HG03103 (cell line): ENCODE results near the gene ZNF135.

ENCODE experiments used
- ATAC-seq: cut with Tn5 transposase; IDR thresholded peaks from one replicate; pipeline ENCODE4 v1.9.1; 2021; ENCODE audit warnings: low read depth; ENCODE audit not compliant: unreplicated experiment

ZNF135 gene

DNA sequence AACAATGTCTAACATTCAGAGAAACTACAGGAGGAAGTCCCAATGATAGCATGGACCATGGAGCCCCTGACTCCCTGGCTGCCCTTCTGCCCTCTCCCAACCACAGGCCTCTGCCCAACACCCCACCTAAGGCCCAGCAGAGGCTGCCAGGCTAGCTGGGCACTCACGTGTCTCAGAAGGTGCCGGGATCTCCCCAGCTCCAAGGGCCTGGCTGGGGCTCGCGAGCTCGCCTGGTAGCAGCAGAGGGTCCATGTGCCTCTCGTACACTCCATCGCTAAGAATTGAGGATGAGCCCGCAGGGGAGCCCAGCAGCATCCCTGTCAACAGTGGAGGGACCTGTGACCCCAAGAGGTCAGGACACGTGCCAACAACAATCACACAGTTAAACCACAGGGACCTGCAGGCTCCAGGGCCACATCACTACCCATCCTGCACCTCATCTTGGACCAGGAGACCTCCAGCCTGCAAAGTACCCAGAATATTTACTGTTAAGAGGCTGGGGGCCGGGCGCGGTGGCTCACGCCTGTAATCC is 29.5 kb downstream of the ZNF135 start:
- ATAC-seq: no peak

- ATAC-seq: no peak
These were observed 30.8 kb downstream of the ZNF135 start for GRCh38 chr19:58089846-58090245.

GRCh38 chr19:58091251-58091995 is 32.3 kb downstream of the ZNF135 start:
- ATAC-seq: no peak

DNA sequence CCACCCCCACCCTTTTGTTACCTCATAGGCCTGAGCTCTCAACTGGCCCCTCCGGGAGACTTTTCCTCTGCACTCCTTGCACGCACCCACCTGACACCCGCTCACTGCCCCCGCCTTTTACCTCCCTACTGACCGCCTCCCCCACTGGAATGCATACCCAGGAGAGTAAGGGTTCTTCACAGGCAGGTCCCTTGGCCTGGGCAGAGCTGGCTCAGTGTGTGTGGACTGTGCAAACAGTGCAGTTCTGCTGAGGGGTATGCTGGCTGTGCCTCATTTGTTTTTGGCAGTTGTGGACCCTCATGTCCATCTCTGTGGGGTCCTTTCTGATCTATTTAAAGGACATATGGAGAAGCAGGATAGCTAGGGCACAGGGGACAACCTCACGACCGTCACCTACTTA is 34.0 kb downstream of the ZNF135 start:
- ATAC-seq: no peak

GRCh38 chr19:58095328-58095727 is 36.2 kb downstream of the ZNF135 start:
- no peak for ATAC-seq

- ATAC-seq: no peak
These were observed 37.8 kb downstream of the ZNF135 start for GRCh38 chr19:58096884-58097283.

DNA sequence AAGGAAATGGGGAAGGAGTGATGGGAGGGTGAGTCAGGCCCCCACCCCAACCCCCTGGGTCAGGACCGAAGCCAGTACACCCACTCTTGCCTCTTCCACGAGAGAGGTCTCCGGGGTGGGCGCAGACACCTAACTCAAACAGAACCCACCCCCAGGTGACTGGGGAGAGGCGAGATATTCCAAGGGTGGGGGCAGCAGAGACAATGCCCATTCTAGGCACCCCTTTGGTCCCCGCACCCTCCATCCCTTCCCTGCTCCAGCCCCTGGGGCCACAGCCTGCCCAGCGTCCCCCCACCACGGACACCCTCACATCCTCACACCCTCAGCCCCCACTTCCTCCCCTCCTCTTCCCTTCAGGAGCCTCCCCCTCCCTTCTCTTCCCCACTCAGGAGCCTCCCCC is 38.3 kb downstream of the ZNF135 start:
- ATAC-seq: no peak

DNA sequence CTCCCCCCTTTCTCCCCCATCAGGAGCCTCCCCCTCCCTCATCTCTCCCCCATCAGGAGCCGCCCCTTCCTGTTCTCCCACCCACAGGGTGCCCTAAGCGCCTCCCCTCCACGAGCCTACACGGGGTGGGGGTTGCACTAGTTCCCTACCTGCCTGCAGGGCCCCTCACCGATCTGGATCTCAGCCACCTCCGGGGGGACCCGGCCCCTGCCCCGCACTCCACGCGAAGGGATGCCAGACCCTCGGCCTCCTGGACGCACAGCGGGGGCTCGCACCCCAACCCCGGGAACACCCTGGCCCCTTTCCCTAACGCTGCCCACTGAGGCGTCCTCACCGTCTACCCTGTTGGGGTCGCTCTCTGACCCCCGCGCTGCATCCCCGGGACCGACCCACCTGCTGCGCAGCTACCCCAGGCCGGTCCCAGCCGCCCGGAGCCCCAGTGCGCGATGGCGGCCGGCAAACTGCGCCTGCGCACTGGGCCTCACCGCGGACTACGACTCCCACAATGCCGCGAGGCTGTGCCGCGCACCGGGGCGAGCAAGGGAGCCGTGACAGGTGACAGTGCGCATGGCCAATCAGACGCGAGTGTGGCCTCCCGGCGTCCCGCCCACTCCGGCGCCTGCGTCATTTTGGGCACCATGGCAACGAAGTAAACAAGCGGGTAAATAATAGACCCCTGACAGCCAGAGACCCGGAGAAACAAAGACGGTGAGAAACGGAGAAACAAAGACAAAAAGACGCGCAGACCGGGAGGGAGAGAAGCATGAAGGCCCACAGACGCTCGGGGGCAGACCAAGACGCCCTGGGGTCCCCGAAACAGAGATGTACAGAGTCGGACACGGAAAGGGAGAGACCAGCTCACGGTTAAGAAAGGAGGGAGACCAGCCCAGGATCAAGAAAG is 38.9 kb downstream of the ZNF135 start, which contains the start of gene ZSCAN18:
TSS of gene ZSCAN18 (minus strand) at position 451 of the 901 bp plus-strand sequence. CDS start 7,964 bp downstream, outside the sequence.
- ATAC-seq: peak; percentile 61

DNA sequence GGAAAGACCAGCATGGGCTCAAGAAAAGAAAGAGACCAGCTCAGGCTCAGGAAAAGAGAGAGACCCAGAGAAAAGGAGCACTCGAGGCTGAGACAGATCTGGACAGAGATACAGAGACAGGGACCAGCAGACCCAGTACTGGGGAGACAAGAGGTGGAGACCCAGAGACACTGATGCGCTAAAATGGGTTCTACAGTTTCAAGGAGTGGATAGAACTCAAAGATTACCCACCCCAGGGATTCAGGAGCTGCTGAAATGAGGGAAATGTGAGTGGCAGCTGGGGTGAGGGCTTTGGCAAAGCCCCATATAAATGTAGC is 39.6 kb downstream of the ZNF135 start:
- ATAC-seq: no peak

DNA sequence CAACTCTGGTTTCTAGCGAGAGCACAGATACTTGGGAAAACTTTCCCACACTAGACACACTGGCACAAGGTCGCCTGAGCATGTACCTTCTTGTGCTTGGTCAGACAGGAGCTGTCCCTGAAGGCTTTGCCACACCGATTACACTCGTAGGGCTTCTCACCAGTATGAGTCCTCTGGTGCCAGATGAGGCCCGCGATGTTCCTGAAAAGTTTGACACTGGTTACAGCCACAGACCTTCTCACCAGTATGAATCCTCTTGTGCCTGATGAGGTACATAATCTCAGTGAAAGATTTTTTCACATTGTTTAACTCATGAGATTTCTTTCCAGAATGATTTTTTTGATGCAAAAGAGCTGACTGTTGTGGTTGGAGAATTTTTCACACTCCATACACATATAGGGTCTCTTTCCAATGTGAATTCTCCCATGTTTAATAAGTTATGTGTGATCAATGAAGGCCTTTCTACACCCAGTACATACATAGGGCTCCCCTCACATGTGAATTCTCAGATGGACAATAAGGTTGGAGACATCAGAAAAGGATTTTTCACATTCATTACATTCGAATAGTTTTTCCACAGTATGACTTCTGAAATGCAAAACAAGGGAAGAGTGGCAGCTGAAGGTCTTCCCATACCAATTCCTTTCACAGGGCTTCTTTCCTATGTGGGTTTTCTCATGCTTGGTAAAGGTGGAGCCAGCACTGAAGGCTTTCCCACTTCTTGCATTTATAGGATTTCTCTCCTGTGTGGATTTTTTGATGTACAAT is 48.9 kb downstream of the ZNF135 start:
- ATAC-seq: no peak

DNA sequence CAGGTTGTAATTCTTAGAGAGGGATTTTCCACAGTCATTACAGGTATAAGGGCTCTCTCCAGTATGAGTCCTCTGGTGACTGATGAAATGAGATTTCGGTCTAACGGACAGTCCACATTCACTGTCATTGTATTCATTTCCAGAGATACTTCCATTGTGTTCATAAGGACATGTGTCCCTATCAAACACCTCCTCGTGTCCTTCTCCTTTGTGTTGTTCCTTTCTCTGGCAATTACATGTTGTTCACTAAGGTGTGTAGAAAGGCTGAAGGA is 49.4 kb downstream of the ZNF135 start:
- ATAC-seq: no peak

DNA sequence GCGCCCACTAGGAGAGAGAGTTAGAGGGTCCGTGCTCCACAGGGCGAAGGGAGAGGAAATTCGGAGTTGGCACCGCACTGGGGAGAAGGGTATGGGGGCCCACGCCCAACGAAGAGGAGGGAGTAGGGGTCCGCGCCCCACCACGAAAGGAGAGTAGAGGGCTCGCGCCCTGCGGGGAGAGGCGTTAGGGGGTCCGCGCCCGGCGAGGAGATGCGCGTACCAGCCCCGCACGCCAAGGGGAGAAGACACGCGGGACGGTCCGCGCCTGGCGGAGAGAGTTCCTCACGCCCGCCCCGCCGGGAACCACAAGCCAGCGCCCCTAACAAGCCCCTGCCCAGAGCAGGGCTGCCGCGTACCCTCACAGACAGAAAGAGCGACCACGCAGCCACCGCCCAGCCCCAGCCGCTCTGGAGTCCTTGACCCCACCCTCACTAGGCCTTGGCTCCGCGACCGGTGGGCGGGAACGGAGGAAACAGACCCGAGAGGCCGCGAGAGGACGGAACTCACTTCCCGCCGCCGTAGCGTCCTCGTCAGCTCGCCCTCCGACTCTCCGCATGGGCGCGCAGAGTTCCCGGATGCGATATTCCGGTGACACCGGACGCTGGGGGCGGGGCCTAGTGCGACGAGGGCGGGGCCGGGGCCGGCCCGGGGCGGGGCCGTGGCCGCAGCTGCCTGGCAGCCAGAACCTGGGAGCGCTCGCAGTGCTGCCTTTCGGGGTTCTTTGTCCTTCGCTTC is 58.9 kb downstream of the ZNF135 start:
- no peak for ATAC-seq

DNA sequence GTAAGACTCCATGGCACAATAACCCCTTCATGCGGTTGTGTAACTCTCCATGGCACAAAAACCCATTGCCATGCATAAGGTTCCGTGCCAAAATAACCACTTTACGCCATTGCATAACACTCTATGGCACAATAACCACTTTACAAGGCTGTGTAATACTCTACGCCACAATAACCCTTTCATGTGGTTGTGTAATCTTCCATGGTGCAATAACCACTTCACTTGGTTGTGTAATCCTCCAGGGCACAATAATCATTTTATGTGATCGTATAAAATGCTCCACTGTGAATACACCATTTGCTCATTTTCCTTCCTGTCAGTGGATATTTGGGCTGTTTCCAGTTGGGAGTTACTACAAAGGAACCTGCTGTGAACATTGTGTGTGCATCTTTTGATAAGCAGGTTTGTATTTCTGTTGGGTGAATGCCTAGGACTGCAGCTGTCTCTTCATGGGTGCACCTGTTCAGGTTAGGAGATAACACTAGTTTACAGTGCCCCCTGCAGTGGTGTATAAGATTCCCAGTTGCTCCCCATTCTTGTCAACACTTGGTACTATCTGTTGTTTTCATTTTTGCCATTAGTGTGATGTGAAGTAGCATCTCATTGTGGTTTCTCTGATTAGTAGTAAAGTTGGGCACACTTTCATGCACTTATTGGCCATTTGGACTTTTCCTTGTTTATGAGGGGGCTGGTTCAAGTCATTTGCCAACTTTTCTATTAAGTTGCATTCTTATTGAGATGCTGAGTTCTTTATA is 60.1 kb downstream of the ZNF135 start:
- ATAC-seq: no peak
